ENCODE measurements around the gene NDUFS7.

Gene NDUFS7

DNA sequence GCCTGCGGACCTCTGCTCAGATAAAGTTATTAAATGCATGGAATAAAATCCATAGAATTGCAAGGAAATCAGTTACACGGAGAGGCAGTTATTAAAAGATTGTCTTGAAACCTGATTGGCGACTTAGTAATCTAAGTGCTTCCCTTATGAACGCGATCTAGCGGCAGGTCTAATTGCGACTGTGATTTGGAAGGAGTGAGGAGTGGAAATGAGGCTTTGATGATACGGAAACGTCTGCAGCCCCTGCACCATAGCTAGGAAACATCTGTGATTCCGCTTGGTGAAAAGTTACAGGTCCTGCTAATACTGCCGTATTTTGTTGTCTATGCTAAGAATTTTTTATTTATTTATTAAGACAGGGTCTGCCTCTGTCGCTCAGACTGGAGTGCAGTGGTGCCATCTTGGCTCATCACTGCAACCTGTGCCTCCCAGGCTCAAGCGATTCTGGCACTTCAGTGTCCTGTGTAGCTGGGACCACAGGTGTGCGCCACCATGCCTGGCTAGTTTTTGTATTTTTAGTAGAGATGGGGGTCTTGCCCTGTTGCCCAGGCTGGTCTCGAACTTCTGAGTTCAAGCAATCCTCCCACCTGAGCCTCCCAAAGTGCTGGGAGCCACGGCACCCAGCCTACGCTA lies 887 bp downstream of the NDUFS7 start:
- no peak for DNase-seq (ENCODE audit: low spot score)

DNA sequence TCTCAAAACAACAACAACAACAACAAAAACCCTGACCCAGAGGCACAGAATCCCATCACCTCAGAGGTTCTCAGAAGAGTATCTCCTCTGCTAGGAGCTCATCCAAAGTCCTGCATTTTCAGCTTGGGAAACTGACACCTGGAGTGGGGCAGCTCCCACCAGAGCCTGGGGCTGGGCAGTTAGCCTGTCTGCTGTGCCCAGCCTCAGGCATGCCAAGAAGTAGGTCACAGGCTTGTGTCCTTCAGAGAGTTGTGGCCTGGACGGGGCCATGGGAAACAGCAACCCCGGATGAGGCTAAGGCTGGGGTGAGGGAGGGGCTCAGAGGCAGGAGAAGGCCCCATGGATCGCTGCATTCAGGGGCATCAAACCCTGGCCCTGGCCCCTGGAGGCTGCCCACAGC lies 2.1 kb downstream of the NDUFS7 start:
- DNase-seq (ENCODE audit: low spot score), result no peak

- no peak for DNase-seq (ENCODE audit: low spot score)
Measured at GRCh38 chr19:1386945-1387683, 3.4 kb downstream of the NDUFS7 start.

DNA sequence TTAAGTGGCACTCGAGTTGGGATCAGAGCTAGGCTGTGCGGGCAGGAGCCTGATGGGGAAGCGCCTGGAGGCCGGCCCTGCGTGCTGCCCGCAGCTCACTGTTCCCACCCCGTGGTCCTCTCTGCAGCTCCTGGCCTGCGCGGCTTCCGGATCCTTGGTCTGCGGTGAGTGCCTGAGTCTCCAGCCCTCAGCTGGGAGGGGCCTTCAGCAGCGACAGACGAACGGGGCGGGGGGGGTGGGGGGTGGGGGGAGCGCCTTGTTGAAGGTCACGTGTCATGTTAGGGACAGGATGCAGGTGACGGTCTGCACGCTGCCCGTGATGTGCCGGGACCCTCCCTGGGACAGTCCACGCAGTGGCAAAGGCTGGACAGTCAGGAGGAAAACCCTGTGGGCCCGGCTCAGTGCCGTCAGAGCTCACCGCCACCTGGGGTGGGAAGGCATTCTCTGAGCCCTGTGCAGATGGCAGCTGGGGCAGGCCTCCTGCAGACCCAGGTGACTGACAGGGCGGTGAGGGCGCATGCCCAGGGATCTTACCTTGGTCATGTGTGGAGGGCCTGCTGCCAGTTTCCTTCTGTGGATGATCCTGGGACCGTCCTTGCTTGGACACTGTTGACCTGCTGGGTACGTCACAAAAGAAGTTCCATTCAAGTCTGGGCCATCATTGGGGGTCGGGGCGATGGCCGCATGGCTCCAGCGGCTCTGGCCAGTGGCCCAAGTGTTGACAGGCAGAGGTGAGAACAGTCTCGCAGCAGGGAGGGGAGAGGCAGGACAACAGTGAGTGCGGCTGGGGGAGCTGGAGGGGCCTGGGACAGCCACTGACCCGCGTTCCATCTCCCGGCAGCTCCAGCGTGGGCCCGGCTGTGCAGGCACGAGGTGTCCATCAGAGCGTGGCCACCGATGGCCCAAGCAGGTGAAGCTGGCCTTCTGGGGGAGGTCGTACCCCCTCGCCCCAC lies 4.3 kb downstream of the NDUFS7 start:
- no peak for DNase-seq (ENCODE audit: low spot score)

- DNase-seq (ENCODE audit: low spot score), result no peak
Measured at GRCh38 chr19:1388637-1389026, 4.9 kb downstream of the NDUFS7 start.

GRCh38 chr19:1389033-1389940 lies 5.6 kb downstream of the NDUFS7 start:
- no peak for DNase-seq (ENCODE audit: low spot score)

DNA sequence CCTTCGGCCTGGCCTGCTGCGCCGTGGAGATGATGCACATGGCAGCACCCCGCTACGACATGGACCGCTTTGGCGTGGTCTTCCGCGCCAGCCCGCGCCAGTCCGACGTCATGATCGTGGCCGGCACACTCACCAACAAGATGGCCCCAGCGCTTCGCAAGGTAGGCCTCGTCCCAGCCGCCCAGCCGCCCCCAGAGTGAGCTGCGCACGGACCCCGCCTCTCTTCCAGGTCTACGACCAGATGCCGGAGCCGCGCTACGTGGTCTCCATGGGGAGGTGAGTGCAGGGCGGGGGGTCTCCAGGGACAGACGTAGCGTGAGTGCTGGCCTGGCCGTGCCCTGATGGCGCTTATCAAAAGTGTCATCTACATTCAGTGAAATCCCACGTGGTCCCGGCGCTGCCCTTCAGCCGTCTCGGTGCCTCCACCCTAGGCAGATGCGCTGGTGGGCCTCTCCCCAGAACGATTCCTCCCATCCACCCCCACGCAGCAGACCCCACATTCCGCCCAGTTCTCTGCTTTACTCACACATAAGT lies 7.2 kb downstream of the NDUFS7 start:
- peak; percentile 77 for DNase-seq (ENCODE audit: low spot score)

DNA sequence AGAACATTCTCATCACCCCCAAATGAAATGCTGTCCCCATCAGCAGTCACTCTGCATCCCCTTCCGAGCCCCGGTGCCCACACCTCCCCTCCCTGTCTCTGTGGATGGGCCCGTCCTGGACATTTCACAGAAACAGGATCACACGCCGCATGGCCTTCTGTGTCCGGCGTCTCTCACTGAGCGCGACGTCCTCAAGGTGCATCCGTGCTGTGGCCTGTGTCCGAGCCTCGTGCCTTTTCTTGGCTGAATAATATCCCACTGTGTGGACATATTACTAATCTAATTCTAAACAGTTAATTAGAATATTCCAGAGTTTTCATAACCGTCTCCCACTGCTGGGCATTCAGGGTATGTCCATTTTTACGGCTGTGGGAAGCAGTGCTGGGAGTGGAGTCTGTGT lies 8.7 kb downstream of the NDUFS7 start:
- no peak for DNase-seq (ENCODE audit: low spot score)

DNA sequence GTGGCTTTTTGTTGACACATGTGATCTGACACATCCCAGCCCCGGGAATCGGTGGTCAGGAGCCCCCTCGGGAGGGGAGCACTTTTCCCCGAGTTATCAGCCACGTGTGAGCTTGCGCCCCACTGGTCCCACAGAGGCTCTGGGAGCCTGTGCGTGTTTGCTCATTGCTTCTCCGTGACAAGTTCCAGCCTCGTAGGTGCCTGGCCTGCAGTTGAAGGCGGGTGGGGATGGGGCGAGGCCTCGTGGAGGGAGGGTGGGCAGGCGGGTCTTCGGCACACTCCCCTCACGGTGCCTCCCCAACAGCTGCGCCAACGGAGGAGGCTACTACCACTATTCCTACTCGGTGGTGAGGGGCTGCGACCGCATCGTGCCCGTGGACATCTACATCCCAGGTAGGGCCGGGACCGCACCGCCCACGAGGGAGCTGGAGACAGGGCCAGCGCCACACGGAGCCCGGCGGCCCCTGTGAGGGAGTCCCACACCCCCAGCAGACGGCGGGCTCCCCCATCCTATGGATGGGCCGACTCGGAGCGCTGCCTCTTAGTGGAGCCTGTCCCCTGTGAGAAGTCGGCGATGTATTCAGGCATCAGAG lies 9.3 kb downstream of the NDUFS7 start:
- no peak for DNase-seq (ENCODE audit: low spot score)

GRCh38 chr19:1393841-1394240 lies 10.1 kb downstream of the NDUFS7 start:
- DNase-seq (ENCODE audit: low spot score), result no peak

DNA sequence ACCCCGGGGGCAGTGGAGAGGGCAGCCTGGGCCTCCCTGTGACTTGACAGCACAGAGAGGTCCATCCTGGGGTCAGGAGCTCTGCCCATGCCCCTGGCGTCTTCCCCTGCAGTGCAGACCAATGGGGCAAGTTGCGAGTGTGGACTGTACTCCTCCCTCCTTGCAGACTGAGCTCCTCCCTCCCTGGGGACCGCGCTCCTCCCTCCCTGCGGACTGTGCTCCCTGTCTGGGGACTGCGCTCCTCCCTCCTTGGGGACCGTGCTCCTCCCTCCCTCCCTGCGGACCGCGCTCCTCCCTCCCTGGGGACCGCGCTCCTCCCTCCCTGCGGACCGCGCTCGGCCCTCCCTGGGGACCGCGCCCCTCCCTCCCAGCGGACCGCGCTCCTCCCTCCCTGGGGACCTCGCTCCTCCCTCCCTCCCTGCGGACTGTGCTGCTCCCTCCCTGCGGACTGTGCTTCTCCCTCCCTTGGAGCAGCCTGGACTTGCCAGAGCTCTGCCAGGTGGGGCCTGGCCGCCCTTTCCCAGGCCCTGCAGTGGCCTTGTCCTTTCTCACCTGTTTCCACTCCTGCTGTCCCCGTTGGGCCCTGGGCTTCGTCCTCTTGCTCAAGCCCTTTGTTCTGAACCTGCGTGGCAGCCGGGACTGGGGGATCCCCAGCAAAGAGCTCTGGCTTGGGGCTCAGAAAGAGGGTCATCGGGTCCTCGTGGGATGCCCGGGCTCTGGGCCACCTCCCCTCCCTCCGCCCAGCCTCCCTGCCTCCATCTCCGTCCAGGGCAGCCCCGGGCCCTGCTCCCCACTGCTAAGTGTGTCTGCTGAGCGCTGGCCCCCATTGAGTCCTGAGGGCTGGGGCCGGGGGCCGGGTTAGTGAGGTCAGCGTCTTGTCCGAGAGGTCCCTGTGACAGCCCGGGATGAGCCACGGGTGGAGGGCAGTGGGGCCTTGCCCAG lies 10.8 kb downstream of the NDUFS7 start:
- peak; percentile 61 for DNase-seq (ENCODE audit: low spot score)

- no peak for DNase-seq (ENCODE audit: low spot score)
Measured at GRCh38 chr19:1395194-1396018, 11.7 kb downstream of the NDUFS7 start.

DNA sequence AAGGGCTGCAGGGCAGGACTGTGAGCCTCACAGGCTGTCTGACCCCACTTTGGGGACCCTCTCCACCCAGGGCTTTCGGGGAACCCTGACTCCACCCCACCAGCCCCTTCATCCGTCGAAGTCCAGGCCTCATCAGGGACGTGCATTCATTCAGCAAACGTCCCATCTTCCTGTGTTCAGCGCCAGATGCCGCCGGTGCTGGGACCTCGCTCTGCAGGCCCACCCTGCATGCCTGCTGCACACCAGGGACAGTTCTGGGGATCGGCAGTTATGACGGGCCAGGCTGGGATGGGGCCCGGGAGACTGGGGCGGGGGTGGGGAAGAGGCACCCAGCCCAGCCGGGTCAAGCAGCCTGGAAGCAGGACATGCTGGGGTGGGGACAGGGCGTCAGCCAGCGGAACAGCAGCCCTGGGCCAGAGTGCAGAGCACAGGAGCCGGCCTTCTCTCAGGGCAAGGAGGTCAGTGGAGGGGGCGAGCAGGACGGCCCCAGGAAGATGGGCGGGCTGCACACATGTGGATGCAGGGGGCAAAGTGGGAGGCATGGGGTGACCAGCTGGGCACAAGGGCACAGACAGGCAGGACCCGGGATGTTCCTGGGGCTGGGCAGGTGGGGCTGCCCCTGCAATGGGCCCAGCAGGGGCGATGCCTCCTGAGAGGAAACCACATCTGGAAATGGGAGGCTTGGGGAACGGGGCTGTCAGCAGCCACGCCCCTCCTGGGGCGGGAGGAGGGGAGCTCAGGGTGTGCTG lies 12.5 kb downstream of the NDUFS7 start:
- DNase-seq (ENCODE audit: low spot score), result no peak

DNA sequence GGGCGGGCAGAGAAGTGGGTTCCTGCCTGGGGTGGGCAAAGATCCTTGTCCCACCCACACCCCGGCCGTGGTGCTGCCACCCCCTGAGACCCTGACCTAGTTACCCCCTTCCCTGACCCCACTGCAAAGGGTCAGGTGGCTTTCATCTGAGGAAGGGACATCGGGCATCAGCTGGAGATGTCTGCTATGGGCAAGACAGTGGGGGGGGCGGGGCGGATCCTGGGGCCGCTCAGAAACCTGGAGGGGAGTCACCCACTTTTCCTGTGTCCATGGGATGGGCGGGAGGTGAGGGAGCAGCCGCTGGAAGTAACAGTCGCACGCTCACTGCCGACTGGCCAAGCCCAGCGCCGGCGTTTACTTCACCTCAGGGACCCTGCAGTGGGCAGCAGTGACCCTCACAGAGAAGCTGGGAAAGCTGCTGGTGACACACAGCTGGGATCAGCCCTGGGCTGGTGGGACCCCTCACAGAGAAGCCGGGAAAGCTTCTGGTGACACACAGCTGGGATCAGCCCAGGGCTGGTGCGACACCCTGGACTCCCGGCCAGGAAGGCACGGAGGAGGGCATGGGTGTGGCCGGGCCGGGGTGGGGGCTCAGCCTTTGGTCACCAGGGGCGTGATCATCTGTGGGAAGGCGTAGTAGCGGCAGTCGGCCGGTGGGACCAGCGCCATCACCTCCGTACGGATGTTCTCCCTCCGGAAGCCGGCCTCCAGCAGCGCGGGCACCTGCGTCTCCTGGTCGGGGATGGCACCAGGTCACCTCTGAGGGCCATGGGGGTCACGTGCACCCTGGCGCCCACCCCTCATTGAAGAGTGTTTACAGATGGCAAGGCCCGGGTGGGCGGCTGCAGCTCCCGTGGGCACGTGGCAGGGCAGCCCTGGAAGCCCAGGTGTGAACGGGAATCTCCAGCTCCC lies 13.3 kb downstream of the NDUFS7 start:
- DNase-seq (ENCODE audit: low spot score), result no peak

DNA sequence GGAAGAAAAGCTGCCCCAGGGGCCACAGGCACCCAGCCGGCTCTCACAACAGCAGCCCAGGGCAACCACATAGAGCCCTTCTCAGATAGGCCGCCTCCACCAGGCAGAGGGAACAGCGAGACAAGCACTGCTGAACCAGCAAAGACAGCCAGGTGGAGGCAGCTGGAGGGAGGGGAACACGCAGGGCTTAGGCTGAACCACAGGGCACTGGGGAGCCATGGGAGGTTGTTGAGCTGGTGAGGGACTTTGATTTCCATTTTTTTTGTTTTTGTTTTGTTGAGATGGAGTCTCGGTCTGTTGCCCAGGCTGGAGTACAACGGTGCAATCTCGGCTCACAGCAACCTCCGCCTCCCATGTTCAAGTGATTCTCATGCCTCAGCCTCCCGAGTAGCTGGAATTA lies 14.1 kb downstream of the NDUFS7 start:
- DNase-seq (ENCODE audit: low spot score), result no peak

DNA sequence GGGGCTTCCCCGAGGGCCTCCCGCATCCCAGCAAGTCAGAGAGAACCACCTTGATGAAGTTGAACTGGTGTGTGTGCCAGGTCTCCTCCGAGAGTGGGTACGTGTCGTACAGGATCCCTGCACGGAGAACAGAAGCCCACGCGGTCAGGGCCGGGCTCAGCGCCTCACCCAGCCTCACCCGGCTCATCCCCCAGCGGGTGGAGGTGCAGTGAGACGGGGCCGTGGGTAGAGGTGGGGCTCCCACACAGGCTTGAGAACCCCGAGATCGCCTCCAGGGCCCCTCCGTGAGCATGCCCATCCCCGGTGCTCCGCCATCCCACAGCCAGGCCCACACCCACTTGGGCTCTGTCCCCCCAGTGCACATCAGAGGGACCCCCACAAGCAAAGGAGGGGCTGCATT lies 15.4 kb downstream of the NDUFS7 start:
- no peak for DNase-seq (ENCODE audit: low spot score)

DNA sequence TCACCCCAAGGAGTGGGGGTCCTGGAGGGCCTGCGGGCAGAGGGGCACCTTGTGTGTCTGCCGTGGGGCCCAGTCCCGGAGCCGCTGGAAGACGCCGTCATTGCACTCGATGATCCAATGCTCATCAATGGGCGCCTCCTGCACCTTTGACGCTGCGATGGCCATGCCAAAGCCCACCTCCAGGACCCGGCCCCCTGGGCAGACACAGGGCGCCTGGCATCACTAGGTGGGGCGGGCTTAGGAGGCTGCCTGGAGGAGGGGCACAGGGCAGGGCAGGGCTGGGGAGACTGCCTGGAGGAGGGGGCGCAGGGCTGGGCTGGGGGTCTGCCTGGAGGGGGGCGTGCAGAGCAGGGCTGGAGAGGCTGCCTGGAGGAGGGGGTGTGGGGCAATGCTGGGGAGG lies 16.0 kb downstream of the NDUFS7 start:
- DNase-seq (ENCODE audit: low spot score), result no peak
